Putamen (tissue), 1 donor: ENCODE results near the gene GALNT14.
A peak's percentile ranks its signal among the peaks of the same experiment; 100 is the strongest.

Experiments
- DNase-seq: peaks from one replicate; pipeline ENCODE4 v3.0.0-alpha.2; 2016; ENCODE audit warnings: low spot score

Gene GALNT14

DNA sequence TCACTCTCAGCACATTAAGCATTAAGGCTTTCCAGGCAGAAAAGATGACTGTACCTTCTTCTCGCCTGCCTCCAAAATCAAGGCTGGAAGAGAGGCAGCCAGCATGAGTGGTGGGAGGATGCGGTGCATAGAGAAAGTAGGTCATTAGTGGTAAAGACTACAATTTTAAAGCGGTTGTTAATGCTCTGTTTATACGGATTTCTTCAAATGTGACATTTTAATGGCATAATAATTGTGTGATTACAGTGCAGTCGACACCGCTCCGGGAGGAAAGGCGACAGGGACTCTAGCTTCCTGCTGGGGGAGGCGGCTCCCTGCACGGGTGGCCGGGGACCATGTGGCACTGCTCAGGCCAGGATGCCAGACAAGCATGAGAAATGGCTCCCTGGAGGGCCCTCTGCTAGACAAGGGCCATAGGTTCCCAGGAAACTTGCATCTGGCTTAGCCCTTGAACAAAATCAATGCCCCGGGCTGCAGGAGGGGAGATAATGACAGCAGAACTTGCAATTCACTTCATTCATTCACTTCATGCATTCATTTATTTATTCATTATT is 129.6 kb downstream of the GALNT14 start:
- DNase-seq, result peak; percentile 75

DNA sequence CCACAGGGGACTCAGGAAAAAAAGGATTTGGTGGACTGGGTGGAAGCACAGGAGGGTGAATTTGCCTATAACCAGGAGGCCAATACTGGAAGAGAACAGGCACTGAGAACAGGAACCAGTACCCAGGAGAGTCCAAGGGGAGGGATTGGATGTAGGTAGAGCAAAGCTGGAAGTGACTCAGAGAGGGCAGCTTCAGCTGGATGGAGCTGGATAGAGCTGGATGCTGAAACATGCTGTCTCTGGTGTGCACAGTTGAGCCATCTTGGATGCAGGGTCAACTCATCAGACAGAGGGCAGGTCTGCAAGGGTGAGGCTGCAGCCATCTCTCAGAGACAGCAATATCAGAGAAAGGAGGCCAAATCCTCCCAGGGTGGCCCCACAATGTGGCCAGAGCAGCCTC is 134.0 kb downstream of the GALNT14 start:
- DNase-seq, result no peak

DNA sequence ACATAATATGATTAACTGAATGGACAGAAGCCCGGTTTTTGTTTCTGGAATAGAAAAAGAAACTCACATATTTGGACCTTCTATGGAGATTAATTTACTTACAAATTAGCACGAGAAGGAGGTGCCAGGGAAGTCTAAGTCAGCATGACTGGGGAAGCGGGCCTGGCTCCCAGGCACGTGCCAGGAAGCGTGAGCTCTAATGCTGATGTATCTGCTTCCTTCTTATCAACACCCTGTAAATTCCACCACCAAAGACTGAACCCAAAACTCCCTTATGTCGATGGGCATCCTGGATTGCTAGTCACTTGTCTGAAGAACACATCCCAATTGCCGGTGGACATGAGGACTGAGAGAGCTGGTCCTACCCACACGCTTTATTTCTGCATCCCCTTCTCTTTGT is 134.5 kb downstream of the GALNT14 start:
- no peak for DNase-seq

DNA sequence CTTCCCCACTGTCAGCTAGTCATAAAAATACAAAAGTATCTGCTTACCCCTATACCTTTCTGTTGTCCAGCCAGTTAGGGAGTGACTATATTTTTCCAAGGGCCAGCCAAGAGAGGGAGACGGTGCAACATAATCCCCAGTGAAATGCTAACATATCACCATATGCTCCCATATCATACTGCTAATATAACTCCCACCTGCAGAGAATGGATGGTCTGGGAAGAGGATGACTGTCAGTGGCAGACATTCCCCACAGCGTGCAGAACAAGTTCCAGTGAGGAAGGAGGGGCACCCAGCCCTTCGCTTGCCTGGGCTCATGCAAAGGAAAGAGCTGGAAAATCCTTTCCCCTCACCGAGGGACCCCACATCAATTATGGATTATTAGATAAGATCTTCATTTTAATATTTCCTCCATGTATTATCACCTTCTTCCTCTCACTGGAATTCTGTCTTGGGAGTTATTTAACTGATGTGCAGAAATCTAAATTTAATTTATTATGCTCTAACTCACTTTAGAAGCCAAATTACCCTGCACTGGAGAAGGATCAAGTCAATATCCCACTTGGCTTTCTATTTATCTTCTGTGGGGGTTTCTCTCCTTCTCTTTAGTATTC is 135.6 kb downstream of the GALNT14 start:
- no peak for DNase-seq

DNA sequence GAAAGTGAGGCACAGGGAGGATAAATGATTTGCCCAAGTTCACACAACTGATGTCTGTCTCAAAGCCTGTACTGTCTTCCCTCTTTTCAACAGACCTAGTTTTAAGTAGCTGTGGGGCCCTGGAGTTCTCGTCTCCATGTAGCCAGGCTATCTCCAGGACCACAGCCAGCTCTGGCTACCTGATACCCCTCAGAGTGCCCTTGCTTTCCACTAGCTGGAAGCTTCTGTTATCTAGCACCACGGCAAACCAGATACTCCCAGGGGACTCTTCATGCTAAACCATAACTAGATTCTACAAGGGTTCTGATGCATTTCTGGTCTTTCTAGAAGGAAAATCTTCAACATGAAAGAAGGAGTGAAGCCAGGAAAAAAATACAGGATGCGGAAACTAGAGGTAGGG is 137.3 kb downstream of the GALNT14 start:
- DNase-seq, result no peak

DNA sequence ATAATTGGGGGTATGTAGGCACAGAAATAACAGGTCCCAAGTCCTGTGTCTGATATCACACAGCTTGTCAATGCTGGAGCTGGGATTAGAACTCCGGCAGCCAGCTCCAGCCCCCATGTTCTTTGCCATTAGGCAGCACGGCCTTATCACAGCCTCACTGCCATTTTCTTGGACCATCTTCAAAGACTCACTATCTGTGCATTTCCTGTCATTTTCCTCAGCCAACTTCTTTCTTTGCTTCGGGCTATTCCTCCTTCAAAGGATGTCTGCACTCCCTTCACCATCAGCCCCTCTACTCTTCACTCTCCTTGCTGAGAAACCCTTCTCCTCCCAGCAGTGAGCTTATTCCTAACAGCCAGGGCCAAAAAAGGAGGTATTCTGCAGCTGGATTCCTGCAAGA is 139.6 kb downstream of the GALNT14 start:
- DNase-seq, result no peak

DNA sequence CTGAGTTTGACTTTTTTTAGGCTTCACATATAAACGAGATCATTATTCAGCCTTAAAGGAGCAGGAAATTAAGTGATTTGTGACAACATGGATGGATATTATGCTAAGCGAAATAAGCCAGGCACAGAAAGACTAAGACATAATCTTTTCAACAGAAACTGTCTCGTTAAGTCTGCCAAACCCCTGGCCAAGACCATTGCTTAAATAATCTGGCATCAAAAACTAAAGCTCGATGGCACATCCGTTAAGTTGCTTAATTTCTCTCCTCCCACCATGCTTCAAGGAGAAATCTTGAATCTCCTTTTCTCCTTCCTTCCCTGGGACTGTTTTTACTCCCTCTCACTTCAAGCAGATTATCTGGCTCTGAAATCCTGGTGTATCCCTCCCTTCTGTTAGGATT is 140.3 kb downstream of the GALNT14 start:
- DNase-seq, result no peak

DNA sequence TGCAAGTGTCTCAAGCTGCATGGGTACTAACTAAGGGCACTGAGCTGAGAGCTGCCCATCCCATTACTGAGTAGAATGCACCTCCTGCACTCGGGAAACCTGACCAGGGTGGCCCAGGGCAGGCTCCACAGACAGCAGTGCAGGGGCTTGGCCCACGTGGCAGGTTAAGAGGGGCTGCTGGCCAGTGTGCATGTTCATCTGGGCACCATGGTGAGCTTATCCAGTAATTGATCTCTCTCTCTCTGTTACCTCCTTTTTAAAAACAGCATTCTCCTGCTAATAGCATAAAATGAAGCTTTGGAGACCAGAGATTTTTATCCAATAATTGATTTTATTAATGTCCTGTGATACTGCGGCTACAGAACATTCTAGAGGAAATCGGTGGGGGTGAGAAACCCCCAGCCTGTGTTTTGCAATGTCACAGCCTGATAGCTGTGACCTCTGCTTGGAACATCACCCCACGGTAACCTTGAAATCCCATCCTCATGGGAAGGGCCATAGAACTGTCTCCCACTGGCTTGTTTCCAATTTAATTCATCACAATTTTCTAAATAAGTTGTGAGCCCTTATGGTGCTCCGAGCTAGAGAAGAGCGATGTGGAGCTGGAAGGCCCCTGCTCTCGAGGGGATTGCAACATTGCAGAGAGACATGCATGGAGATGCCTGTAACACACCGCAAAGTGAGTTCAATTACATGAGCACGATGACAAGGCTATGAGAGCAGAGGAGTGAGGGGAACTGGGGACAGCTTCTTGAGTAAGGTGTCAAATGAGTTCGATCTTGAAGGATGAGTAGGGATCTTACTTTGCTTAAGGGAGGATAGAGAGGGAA is 143.8 kb downstream of the GALNT14 start:
- no peak for DNase-seq

DNA sequence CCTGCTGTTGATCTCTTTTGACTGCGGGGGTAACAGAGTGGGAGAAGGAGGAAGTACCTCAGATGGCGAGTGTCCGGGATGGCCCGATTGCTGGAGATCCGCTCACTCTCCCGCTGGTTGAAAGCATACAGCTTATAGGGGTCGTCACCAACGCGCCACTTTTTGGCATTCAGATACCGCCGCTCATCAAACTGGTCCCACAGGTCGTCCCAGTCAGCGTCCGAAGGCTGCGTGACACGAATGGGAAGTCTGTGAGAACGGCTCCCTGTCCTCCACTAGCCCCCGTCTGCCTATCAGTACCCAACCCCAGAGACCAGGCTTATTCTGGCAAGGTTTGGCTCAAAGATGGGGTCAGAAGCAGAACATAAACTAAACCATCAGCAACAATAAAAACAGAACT is 145.5 kb downstream of the GALNT14 start:
- no peak for DNase-seq

DNA sequence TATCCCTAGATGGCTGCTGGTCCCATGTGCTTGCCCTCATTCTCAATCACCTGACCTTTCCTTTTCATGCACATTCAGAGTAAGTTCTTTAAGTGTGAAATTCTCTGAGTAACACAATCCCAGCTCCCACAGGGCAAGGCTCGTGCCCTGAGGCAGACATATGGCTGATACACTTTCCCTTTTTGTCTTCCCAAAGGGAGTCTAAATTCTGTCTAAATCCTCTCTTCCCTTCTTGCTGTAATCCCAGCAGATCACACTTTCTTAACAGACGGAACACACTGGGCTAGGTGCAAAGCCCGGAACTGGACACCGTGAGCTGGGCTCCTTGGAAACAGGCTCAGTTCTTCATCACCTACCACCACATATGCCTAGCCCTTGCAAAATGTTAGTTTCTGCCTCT is 147.6 kb downstream of the GALNT14 start:
- no peak for DNase-seq

DNA sequence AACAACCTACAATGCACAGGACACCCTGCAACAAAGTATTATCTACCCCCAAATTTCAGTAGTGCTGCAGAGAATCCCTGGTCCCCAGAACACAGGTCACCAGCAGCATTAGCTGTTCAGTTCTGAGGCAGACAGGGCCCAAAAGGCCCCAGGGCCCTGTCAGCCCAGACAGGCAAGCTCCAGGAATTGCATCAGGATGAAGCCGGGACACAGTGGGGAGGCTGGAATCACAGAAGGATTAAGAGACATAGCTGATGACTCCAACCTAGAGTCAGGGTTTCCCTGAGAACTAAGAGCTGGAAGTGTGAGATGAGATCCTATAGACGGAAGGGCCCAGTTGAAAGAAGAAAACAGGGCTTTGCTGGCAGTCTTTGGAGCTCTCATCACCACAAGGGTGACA is 148.1 kb downstream of the GALNT14 start:
- no peak for DNase-seq

DNA sequence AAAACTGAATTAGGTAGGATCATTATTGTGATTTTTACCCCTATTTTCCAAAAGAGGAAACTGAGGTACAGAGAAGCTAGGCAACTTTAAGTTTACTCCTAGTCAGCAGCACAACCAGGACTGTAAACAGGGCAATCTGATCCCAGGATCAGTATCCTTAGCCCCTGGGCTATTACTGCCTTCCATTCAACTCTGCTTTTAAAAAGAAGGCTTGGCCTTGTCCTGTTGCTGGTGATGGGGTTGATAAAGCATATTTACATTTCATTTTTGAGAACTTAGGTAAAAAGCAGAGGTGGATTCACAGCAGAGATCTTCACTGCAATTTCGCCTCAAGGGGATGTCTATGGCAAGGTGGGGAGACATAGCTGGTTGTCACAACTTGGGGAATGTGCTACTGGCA is 148.5 kb downstream of the GALNT14 start:
- DNase-seq, result no peak

DNA sequence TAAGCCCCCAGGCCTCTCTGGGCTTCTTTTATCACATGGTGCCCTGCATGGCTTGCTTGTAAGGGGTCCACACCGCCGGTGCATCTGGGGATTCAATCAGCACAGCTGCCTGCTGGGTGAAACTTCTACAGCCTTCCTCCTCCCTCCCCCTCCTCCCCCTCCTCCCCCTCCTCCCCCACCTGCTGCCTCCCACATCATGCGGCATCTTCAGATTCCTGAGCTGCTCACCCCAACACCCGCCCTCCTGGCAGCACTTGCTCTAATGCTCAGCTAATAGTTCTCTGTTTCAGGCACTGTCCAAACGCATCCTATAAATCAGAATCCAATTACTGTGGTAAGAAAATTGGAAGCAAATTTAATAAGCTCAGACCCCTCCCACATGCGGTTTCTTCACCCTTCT is 150.7 kb downstream of the GALNT14 start:
- DNase-seq, result no peak

DNA sequence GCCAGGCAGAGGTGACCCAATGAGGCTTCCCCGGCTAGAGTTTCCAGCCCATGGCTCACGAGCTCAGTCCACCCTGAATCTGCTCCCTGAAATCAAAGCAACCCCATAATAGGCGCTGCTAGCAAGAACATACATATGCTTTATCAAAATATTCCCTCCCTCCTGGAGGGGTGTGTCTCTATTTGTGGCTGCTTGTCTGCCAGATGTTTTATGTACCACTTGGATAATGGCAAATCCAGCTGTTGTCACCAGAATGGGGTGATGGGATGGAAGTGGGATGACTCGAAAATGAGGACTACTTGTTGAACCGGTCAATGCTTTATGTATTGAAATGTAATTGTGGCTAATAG is 152.0 kb downstream of the GALNT14 start:
- no peak for DNase-seq

DNA sequence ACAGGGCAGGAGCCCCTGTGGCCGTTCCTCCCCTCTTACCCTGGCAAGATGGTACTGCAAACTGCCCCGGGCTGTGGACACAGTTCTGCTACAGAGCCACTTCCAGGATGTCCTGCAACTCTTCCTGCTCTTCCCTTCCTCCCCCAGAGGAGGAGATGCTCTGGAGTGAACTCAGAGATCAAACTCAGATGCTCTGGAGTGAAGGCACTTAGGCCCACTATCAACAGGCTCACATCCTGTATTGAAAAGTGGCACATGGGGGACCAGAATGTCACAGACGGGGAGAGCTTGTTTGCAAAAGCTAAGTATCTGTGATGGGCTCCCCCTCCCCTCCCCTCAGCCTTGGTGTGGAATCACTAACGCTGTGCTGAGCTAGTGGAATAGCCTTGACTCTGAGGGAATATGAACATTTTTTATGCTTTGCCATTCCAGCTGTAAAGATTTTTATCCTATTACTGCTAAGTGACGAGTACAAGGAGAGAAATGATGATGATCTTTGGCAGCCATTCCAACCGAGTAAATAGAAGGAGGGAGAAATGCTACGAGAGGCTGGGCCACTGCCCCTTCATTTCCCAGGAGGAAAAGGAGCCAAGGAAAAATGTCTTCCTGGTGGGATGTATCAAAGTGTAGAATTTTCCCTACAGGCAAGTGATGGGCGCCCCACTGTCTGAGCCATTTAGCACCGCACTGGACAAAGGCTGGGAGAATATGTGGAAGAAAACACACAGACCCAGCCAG is 152.6 kb downstream of the GALNT14 start:
- no peak for DNase-seq

DNA sequence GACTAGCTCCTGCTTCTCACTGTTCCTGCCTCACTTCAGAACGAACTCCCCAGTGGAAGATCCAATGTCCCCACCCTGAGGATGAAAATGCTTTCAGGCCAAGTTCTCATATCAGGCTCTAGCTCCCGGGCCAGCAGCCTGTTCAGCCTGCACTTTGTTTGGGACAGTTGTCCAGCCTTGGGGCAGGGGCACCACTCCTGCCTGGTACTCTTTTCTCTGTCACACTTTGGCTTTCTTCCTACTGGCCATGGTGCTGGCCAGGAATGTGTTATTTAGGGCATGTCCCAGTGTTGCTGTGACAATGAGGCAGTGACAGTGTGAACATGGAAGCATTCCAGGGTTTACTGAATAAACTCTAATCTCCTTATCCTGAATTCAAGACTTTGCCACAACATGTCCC is 154.1 kb downstream of the GALNT14 start:
- no peak for DNase-seq

DNA sequence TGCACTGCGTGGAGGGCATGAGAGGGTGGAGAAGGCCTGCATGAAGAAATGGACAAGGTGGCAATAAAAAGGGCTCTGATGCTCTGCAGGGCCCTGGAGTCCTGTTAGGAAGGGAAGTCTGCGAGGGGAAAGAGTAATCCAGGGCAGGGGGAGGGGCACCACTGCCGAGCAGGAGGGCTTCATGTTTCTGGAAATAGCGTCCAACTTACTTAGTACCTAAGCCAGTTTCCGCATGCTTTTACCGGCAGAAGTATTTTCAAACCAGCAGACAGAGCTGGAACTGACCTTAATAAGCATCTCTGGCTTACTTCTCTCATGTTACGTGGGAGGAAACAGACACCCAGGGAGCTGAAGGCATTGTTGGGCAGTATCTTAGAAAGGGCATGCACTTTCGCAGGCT is 156.7 kb downstream of the GALNT14 start:
- DNase-seq, result no peak

DNA sequence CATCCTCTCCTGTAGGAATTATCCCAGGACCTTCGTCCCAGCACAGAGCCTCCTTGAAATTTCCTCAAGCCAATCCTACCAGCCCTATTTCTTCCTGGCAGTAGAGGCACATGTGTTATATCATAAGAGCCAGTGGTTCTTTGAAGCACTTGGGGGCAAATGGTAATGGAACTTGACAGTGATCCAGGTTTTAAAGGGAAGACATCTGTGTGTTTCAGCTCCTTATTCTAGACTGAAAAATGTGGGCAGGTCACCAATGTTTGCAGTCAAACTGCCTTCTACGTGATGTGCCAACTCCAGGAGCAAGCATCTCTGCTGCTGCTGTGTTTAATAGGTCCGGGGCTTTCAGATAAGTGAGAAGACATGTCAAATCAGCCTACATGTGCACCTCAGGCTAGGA is 157.1 kb downstream of the GALNT14 start:
- no peak for DNase-seq

DNA sequence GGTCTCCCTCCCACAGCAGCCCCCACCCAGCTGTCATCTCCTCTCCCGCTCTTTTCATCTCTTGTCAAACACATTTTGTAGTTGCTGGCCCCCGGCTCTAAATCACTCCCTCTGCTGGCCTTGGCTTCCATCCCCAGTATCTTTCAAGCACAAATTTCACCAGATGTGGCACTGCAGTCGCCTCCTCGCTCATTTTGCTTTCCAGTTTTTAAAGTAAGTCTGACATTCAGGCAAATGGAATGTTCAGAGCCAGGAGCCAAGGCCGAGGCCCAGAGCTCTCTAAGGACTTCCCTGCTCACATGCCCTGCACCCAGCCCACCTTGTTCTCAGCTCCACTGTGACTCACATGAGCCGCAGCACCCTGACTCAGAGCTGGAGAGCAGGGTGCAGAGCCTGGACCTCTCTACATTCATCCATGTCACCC is 158.4 kb downstream of the GALNT14 start:
- no peak for DNase-seq

DNA sequence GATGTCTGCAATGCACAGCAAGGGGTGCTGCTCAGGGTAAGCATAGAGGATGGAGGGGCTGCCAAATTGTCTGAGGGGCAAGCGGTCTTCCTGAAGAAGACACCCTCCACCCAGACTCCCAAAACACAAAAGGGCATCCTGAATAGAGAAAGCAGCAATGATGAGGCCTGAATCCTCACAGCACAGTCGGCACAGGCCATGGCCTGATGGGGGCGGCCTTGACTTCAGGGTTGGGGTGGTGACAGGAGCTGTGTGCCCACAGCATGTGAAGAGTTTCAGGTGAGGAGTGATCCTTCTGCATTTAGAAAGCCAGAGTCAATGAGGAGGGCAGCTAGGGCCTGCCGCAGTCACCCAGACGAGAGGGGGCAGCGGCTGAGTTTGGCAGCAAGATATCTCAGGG is 159.4 kb downstream of the GALNT14 start:
- DNase-seq, result no peak

DNA sequence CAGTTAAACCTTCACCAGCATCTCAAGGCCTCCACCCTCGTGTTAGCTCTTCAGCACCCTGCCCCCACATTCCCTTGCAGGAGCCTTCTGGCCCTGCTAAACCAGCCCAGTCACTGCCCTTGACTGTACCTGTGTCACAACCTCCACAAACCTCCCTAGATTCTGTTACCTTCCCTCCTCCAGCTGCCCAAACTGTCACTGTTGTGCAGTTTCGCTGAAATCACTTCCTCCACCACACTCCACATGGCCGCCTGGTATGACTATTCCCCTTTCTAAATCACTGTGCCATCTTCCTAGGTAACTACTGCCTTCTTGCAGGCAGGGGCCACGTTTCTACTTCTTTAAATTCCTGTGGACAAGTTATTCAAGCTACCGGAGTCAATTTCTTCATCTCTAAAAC is 160.2 kb downstream of the GALNT14 start:
- DNase-seq, result no peak

DNA sequence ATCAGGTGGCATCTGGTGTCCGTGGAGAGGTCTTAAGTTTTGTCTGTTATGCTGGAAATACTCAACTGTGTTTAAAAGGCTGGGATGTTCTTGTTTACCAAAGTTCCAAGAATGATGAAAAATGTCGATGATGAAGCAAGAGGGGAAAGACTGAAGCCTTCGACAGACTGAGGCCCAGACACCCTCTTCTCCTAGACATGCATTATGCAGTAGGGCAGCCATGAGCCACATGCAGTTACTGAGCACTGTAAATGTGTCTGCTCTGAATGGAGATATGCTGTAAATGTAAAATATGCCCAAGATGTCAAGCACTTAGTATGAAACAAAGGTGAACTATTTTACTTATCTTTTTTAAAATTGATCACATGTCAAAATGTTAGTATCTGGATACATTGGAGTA is 163.1 kb downstream of the GALNT14 start:
- no peak for DNase-seq

DNA sequence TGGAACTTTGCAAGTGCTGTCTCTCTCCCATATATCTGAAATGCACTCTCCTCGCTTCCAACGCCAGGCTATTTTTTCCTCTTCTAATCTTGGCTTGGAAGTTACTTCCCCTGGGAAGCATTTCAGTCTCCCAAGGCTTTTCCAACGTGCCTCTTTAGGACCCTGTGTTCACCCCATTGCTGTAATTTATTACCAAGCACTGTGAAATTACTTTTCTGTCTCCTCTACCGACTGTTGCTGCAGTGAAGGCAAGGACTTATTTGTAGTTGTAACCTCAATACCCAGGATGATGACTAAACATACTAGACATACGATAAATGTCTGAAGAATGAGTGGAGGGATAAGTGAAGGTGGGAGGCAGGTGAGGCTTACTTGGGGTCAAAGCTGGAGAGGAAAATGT is 163.7 kb downstream of the GALNT14 start:
- no peak for DNase-seq
